A549 treated with Mapracorat at 1 μM for 4 hours (cell line): Measurements from ENCODE around the gene TNFSF12. TPM values are rescaled to one million over a fixed set of nuclear protein-coding genes. Genes with fewer than 3 reads are reported as not detected.

Experiments
- total RNA-seq: library from RNA; stranded (reverse); fragments of 200-300 nt; extraction: Qiagen RNA extraction; gene quantifications from 5 replicates; pipeline ENCODE4 v1.2.3, GENCODE V29; 2022

TNFSF12 gene, protein sequence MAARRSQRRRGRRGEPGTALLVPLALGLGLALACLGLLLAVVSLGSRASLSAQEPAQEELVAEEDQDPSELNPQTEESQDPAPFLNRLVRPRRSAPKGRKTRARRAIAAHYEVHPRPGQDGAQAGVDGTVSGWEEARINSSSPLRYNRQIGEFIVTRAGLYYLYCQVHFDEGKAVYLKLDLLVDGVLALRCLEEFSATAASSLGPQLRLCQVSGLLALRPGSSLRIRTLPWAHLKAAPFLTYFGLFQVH
- total RNA-seq: 10.0 to 13.5 TPM (median 10.9 TPM) in 5 replicates

GRCh38 chr17:7548585-7549400 lies at the start of gene TNFSF12:
TNFSF12 (plus strand) TSS chr17:7549058; CDS start chr17:7549154, 96 bp downstream.

DNA sequence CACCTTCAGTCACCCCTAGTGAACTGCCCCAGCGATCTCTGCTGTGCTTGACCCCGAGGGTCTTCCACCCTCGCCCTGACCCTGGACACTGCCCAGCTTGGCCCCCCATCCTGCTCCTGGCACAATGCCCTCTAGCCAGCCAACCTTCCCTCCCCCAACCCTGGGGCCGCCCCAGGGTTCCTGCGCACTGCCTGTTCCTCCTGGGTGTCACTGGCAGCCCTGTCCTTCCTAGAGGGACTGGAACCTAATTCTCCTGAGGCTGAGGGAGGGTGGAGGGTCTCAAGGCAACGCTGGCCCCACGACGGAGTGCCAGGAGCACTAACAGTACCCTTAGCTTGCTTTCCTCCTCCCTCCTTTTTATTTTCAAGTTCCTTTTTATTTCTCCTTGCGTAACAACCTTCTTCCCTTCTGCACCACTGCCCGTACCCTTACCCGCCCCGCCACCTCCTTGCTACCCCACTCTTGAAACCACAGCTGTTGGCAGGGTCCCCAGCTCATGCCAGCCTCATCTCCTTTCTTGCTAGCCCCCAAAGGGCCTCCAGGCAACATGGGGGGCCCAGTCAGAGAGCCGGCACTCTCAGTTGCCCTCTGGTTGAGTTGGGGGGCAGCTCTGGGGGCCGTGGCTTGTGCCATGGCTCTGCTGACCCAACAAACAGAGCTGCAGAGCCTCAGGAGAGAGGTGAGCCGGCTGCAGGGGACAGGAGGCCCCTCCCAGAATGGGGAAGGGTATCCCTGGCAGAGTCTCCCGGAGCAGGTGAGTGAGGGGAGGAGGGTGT lies 9.9 kb downstream of the TNFSF12 start, which contains the start of gene TNFSF13:
TSS of gene TNFSF13 (plus strand) at position 207 of the 776 bp plus-strand sequence. CDS start at position 497, 290 bp downstream.

GRCh38 chr17:7561589-7562207 lies 12.8 kb downstream of the TNFSF12 start, which contains the start of gene SENP3:
SENP3 (plus strand) TSS chr17:7561919; CDS start chr17:7563077, 1,158 bp downstream.

DNA sequence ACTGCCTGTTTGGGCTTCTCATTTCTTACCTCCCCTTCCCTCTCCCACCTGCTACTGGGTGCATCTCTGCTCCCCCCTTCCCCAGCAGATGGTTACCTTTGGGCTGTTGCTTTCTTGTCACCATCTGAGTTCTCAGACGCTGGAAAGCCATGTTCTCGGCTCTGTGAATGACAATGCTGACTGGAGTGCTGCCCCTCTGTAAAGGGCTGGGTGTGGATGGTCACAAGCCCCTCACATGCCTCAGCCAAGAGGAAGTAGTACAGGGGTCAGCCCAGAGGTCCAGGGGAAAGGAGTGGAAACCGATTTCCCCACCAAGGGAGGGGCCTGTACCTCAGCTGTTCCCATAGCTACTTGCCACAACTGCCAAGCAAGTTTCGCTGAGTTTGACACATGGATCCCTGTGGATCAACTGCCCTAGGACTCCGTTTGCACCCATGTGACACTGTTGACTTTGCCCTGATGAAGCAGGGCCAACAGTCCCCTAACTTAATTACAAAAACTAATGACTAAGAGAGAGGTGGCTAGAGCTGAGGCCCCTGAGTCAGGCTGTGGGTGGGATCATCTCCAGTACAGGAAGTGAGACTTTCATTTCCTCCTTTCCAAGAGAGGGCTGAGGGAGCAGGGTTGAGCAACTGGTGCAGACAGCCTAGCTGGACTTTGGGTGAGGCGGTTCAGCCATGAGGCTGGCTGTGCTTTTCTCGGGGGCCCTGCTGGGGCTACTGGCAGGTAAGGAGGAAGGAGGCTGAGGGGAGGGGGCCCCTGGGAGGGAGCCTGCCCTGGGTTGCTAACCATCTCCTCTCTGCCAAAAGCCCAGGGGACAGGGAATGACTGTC lies 30.4 kb downstream of the TNFSF12 start, which contains the start of gene CD68:
TSS of gene CD68 (plus strand) at position 638 of the 833 bp plus-strand sequence. CDS start at position 678, 40 bp downstream.

GRCh38 chr17:7583253-7584109 lies 34.6 kb downstream of the TNFSF12 start, which contains the start of gene MPDU1:
MPDU1 (plus strand) TSS chr17:7583852; CDS start chr17:7583863, 11 bp downstream.

DNA sequence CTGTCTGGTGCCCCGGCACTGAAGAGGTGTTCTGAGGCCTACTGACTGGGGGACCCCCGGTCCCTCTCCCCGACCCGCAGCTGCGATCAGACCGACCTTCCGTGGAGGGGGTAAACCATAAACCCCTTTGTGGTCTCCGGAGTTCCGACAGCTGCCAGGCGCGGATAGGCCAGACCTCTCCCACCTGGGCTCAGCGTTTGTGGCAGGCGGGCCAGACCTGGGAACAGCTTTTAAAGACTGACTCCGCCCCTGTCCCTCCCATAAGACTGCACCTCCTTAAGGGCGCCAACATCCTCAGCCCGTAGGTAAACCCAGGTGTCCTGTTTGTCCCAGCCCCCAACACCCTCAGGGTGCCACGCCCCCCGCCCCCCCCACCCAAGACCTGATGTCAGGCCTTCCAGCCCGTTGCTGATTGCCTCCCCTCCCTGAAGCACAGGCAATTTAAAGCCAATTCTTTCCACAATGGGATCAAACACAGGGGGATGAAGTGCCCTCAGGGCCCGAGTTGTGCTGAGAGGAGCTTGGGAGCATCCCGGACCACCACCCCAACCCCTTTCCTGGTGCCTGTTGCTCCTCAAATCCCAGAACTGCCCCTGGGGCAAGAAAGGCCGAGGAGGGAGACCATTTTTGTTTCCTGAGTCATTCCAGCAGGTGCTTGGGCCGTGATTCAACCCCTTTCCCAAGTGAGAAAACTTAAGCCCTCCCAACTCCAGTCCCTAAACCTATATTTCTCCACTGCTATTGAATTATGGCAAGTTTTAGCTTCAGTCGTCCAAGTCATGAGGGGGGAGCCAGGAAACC lies 41.2 kb downstream of the TNFSF12 start, which contains the start of gene SOX15:
TSS of gene SOX15 (minus strand) at position 204 of the 801 bp plus-strand sequence. CDS start 418 bp downstream, outside the sequence.

Other genes with a start within 250 kb of the TNFSF12 start
- gene EIF5A, start 241.4 kb upstream of the TNFSF12 start, total RNA-seq: 1,593 to 1,803 TPM (median 1,704 TPM) in 5 replicates
- gene GPS2, start 233.7 kb upstream of the TNFSF12 start, total RNA-seq: 92.1 to 108 TPM (median 95.9 TPM) in 5 replicates
- gene NEURL4, start 219.7 kb upstream of the TNFSF12 start, total RNA-seq: 22.4 to 41.3 TPM (median 31.1 TPM) in 5 replicates
- 2.7 to 6.9 TPM (median 5.1 TPM) in 5 replicates for gene ACAP1, start 212.5 kb upstream of the TNFSF12 start, total RNA-seq
- 11.0 to 13.1 TPM (median 11.3 TPM) in 5 replicates for gene KCTD11, start 196.9 kb upstream of the TNFSF12 start, total RNA-seq
- gene TMEM95, start 193.9 kb upstream of the TNFSF12 start, total RNA-seq: not detected in 5 replicates
- gene TNK1, start 168.0 kb upstream of the TNFSF12 start, total RNA-seq: 1.2 to 1.8 TPM (median 1.4 TPM) in 5 replicates
- gene PLSCR3, start 154.5 kb upstream of the TNFSF12 start, total RNA-seq: 37.1 to 48.8 TPM (median 43.3 TPM) in 5 replicates
- 203 to 237 TPM (median 220 TPM) in 5 replicates for gene TMEM256, start 145.0 kb upstream of the TNFSF12 start, total RNA-seq
- gene NLGN2, start 141.2 kb upstream of the TNFSF12 start, total RNA-seq: 12.6 to 19.8 TPM (median 16.8 TPM) in 5 replicates
- gene SPEM1, start 128.7 kb upstream of the TNFSF12 start, total RNA-seq: not detected in 5 replicates
- gene SPEM2, start 123.4 kb upstream of the TNFSF12 start, total RNA-seq: not detected in 5 replicates
- not detected in 5 replicates for gene SPEM3, start 120.2 kb upstream of the TNFSF12 start, total RNA-seq
- gene TMEM102, start 113.6 kb upstream of the TNFSF12 start, total RNA-seq: 9.8 to 13.6 TPM (median 12.4 TPM) in 5 replicates
- gene FGF11, start 109.5 kb upstream of the TNFSF12 start, total RNA-seq: 0.82 to 1.3 TPM (median 0.82 TPM) in 5 replicates
- 8.2 to 10.6 TPM (median 8.6 TPM) in 5 replicates for gene CHRNB1, start 104.0 kb upstream of the TNFSF12 start, total RNA-seq
- gene ZBTB4, start 69.4 kb upstream of the TNFSF12 start, total RNA-seq: 20.5 to 25.6 TPM (median 24.4 TPM) in 5 replicates
- 0.07 TPM in 1 of 5 replicates, not detected in the others for gene SLC35G6, start 67.6 kb upstream of the TNFSF12 start, total RNA-seq
- gene POLR2A, start 64.7 kb upstream of the TNFSF12 start, total RNA-seq: 56.9 to 82.2 TPM (median 79.5 TPM) in 5 replicates
- 0.70 to 1.2 TPM (median 1.0 TPM) in 5 replicates for gene TNFSF13, start 9.7 kb downstream of the TNFSF12 start, total RNA-seq
- gene SENP3, start 12.9 kb downstream of the TNFSF12 start, total RNA-seq: 92.9 to 104 TPM (median 96.8 TPM) in 5 replicates
- gene CD68, start 30.6 kb downstream of the TNFSF12 start, total RNA-seq: 26.4 to 36.3 TPM (median 34.8 TPM) in 5 replicates
- gene MPDU1, start 34.8 kb downstream of the TNFSF12 start, total RNA-seq: 114 to 148 TPM (median 118 TPM) in 5 replicates
- gene SOX15, start 41.0 kb downstream of the TNFSF12 start, total RNA-seq: 0.16 to 0.52 TPM (median 0.34 TPM) in 5 replicates
- gene FXR2, start 65.8 kb downstream of the TNFSF12 start, total RNA-seq: 51.9 to 59.1 TPM (median 57.7 TPM) in 5 replicates
- 64.6 to 86.2 TPM (median 81.5 TPM) in 5 replicates for gene SAT2, start 78.8 kb downstream of the TNFSF12 start, total RNA-seq
- gene SHBG, start 81.1 kb downstream of the TNFSF12 start, total RNA-seq: 0.31 to 0.69 TPM (median 0.67 TPM) in 5 replicates
- gene ATP1B2, start 101.9 kb downstream of the TNFSF12 start, total RNA-seq: 0.08 to 0.45 TPM (median 0.10 TPM) in 5 replicates
- gene TP53, start 138.4 kb downstream of the TNFSF12 start, total RNA-seq: 41.5 to 46.5 TPM (median 42.4 TPM) in 5 replicates
- 32.1 to 42.0 TPM (median 40.9 TPM) in 5 replicates for gene WRAP53, start 139.4 kb downstream of the TNFSF12 start, total RNA-seq
- 1.1 to 1.3 TPM (median 1.2 TPM) in 5 replicates for gene EFNB3, start 156.1 kb downstream of the TNFSF12 start, total RNA-seq
- gene DNAH2, start 168.7 kb downstream of the TNFSF12 start, total RNA-seq: 0.01 to 0.02 TPM (median 0.01 TPM) in 4 of 5 replicates, not detected in the other